Glomerular visceral epithelial cell (primary cell): Measurements from ENCODE around the gene MLH3.
"Not testable (repeated sequence)": the region's sequence is repeated elsewhere in the genome, so short reads cannot be mapped to it uniquely, and the experiment has no call there.

Experiments used
- DNase-seq: peaks from one replicate; pipeline ENCODE4 v3.0.0-alpha.2; 2016; ENCODE audit errors: extremely low spot score

Gene MLH3

DNA sequence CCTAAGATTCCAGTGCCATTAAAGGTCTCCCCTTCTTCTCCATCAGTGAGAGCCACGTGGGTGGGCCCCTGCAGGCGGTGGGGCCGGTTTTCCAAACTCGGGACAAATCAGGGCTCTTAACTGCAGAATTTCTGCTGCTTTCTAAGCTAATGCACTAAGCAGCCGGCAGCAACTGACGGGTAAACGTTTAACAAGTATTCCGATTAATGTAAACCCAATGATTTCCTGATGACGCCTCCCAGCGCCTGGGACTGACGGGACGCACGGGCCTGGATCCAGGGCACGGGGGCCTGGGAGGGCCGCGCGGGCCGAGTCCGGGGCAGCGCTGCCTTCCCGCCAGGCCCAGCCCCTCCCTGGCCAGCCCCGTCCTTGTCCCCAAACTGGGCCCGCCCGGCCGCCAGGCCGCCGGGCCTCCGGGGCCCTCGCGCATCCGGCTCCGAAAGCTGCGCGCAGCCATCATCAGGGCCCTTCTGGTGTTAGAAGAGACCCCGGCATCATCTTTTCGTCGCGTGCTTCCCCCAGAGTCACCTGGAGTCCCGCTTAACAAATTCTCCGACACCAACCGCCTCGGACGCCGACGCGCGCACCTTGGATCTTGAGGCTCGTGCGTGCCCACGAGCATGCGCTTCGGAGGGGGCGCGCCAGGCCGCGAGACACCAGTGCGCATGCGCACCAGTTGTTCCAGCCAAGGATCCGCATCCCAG lies at the start of gene MLH3:
Gene MLH3, minus strand, starts transcription at position 616 of the 704 bp plus-strand sequence. CDS start 1,812 bp downstream, outside the sequence.
- DNase-seq = peak; percentile 93

GRCh38 chr14:75098682-75099081 lies 47.4 kb upstream of the MLH3 start:
- no peak for DNase-seq

- no peak for DNase-seq
Observed at GRCh38 chr14:75098212-75098611, 46.9 kb upstream of the MLH3 start.

GRCh38 chr14:75096959-75097358 lies 45.7 kb upstream of the MLH3 start:
- no peak for DNase-seq

GRCh38 chr14:75095690-75096089 lies 44.4 kb upstream of the MLH3 start:
- no peak for DNase-seq

- DNase-seq = no peak
Observed at GRCh38 chr14:75094896-75095295, 43.6 kb upstream of the MLH3 start.

DNA sequence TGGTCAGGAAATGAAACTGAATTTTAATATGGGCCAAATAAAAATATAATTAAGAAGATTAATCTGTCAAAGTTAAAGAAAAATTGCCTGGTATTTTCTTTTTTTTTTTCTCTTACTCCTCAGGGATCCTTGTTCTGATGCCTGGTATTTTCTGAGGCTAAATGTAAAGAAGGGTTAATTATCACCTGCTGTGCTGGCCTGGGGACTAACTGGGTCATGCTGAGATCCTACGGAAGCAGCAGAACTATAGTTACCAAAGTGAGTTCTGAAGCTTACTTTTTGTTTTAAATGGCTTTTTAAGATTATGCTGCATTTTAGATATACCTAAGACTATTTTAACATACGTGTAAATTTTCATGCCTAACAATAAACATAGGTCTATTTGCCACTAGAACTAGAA lies 41.4 kb upstream of the MLH3 start:
- DNase-seq = no peak

DNA sequence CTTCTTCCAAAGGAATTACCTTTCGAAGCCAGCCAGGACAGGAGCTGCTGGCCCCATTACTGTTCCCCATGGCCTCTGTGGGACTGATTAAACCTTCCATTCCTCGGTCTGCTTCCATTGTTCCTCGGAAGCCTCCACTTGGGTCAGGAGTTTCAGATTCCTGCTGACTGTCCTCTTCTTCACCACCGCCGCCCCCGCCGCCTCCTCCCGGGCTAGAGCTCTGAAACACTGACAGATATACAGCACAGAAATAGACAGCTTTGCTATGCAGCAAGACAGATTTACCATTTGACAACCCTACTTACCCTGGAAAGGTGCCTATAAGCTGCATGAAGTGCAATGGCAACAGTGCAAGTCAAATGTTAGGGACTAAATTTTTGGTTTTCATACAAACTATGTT lies 40.0 kb upstream of the MLH3 start:
- no peak for DNase-seq

DNA sequence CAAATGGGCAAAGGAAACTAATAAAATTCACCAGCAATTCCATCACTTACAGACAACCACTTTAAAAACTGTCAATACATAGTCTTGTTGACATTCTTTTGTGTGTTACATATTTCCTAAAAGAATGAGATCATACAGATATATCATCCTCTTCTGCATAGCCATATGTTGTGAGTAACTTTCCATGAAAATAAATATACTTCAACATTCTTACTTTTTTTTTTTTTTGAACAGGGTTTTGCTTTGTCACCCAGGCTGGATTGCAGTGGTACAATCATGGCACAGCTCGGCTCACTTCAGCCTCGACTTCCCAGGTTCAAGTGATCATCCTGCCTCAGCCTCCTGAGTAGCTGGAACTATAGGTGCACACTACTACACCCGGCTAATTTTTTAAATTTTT lies 39.1 kb upstream of the MLH3 start:
- no peak for DNase-seq

- DNase-seq = peak; percentile 59
Observed at GRCh38 chr14:75088566-75089373, 37.5 kb upstream of the MLH3 start.

DNA sequence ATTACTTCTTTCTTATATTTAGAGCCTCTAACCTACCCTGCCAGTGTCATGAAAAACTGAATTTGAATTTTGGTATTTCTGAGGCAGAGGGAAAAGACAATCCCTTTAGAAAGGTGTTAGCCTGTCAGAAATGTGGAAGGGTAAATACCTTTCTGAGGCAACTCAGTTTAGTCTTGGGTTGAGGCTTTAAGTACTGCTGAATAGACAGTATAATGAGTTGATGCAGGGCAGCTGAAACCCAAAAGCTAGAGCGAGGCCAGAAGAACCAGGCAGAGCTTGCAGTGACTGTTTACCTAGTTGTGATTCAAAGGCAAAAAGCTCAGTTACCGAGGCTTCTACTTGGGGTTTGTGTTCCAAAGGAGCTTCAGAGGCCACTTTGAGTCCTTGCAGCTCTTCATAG lies 36.9 kb upstream of the MLH3 start:
- DNase-seq = no peak

GRCh38 chr14:75084513-75084912 lies 33.2 kb upstream of the MLH3 start:
- DNase-seq = no peak

DNA sequence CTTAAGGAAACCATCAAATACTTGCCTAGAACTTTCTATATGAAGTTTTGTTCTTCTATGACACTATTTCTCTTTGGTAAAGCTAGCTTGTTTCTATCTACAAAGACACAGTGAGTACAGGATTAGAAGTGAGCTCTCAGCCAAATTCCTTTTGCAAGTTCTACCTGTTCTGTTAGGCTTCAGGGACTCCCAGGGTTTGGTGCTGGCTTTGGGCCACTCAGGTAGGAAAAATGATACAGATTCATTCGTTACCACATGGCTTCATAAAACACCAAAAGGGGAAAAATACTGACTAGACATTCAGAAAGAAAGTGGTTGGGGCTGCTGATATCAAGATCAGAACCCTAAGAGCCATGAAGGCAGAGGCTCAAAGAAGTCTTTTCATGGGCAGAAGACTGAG lies 32.0 kb upstream of the MLH3 start:
- DNase-seq = no peak

- no peak for DNase-seq
Observed at GRCh38 chr14:75081660-75082229, 30.5 kb upstream of the MLH3 start.

GRCh38 chr14:75079521-75079920 lies 28.3 kb upstream of the MLH3 start:
- DNase-seq = no peak

DNA sequence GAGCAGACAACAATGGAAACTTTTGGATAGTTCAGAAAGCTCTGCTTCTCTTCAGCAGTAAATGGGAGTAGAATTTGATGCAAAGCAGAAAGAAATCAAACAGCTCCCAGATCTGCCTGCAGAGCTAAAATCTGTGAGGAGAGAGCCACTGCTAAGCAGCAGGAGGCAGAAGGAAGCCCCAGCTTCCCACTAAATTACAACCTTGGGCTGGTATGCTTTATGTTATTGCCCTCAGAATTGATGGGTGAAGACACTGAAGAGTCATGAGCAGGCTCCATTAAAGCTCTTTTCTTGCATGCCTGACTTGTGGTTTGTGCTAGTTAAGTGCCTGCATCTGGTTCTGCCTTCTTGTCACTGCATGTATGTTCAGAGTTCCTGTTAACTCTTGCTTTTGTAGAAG lies 26.5 kb upstream of the MLH3 start:
- no peak for DNase-seq

DNA sequence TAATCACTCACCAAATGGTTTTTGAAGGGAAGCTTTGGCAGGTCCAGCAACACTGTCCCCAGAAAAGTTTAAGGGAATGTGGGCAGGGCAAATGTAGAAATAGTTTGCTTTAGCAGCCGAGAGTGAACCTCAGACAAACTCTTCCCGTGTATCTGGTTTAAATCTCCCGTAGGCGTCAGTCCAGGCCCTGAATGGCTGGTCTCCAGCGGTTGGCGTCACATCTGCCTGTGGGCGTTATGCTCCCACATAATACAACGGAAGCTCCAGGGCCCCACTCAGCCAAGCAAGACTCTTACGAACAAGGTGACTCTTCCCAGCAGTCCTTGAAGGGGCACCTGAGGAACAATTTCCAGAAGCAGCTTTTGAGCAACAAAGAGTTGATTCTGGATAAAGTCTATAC lies 19.1 kb upstream of the MLH3 start:
- DNase-seq = no peak

- DNase-seq = no peak
Observed at GRCh38 chr14:75069811-75070145, 18.5 kb upstream of the MLH3 start.

- DNase-seq = peak; percentile 89
Observed at GRCh38 chr14:75069121-75069810, 18.0 kb upstream of the MLH3 start, which contains the start of gene ZC2HC1C. Gene ZC2HC1C (plus strand): TSS chr14:75069641. CDS start chr14:75070574, 933 bp downstream.

DNA sequence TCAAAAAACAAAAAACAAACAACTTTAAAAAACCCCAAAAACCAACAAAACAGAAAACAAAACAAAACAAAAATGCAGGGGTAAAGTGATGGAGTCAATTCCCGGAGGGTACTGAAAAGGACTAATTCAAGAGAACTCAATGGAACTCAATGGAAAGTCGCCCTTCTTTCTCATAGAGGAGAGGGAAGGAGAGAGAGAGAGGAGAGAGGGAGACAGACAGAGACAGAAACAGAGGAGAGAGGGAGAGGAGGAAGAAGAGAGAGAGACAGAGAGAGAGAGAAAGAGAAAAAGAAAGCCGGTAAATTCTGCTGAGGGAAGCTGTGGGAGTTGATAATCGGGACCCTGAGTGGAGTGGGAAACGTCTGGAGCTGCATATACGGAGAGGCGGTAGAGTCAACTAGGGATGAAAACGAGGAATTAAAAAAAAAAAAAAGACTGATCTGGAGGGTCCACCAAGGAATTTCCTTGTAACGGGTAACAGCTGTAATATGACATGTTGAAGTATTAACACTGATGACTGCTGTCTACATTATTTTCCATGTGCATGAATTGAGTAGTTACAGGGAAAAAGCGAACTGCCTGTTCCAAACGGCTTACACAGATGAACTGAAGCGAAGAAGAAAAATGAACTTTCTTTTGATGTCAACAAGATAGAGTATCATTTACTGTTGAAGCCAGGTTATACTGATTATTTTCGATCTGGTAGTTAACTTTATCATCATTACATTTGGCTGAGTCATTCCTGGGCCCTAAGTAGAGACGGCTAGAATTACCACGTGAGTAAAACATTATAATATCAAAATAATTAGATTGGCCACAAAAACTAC lies 17.2 kb upstream of the MLH3 start:
- no peak for DNase-seq

GRCh38 chr14:75067765-75068164 lies 16.5 kb upstream of the MLH3 start:
- DNase-seq = not testable (repeated sequence)
